Fibroblast of skin of right biceps (primary cell): ENCODE data around the gene MINDY2.

Experiments used
- DNase-seq: peaks from one replicate; pipeline ENCODE4 v3.0.0-alpha.2; 2013

MINDY2 gene, protein sequence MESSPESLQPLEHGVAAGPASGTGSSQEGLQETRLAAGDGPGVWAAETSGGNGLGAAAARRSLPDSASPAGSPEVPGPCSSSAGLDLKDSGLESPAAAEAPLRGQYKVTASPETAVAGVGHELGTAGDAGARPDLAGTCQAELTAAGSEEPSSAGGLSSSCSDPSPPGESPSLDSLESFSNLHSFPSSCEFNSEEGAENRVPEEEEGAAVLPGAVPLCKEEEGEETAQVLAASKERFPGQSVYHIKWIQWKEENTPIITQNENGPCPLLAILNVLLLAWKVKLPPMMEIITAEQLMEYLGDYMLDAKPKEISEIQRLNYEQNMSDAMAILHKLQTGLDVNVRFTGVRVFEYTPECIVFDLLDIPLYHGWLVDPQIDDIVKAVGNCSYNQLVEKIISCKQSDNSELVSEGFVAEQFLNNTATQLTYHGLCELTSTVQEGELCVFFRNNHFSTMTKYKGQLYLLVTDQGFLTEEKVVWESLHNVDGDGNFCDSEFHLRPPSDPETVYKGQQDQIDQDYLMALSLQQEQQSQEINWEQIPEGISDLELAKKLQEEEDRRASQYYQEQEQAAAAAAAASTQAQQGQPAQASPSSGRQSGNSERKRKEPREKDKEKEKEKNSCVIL

DNA sequence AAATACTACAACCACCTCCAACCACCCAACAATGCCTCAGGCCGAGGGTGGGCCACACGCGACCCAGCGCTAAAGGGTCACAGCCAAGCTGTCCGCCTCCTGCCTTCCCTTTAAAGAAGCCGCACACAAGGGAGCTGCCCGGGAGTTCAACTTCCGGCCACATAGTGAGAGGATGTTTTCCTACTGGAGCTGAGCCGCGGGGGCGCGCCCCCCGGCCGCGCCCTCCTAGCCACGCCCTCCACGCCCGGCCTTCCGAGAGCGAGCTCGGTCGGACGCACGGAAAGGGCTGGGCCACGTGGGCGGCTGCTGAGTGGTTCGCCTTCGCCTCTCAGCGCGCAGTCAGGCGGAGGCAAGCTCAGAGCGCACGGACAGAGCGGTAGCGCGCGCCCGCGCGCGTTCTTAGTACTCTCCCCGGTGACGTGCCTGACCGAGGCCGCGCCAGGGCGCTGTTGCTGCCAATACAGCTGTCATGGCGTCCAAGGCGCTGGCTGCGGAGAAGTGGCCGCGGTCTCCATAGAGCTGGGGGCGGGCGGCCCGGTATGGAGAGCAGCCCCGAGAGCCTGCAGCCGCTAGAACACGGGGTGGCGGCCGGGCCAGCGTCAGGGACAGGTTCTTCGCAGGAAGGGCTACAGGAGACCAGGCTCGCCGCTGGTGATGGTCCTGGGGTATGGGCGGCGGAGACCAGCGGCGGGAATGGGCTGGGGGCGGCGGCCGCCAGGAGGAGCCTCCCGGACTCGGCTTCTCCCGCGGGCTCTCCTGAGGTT is at the start of gene MINDY2:
Gene MINDY2, plus strand, starts transcription at position 446 of the 764 bp plus-strand sequence. Its CDS starts 94 bp downstream, at position 540.
- peak; percentile 99 for DNase-seq

DNA sequence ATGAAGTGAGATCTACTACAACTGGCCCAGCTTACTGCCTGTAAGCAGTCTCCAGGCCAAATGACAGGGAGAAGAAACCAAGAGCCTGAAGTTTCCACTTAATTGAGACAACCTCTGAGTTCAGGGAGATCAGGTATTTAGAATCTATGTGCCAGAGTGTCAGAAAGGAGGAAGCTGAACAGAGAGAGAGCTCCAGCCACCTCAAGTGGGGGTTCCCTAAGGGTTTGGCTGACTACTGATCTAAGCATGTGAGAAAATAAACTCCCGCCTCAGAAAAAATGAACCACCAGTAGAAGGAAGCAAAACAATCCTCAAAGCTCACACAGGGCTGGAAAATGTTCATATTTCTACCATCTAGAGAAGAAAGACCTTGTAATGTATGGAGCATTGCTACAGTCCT is 46.6 kb upstream of the MINDY2 start:
- peak; percentile 72 for DNase-seq

DNA sequence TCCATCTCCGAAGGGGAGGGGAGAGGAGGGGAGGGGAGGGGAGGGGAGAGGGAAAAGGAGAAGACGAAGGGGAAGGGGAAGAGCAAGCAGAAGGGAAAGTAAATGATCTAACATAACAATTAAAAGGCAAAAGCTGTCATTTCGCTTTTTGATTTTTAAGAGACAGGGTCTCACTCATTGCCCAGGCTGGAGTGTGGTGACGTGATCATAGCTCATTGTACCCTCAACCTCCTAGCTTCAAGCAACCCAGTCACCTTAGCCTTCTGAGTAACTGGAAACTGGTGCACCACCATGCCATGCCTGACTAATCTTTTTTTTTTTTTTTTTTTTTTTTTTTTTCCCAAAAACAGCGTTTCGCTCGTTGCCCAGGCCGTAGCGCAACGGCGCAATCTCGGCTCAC is 44.2 kb upstream of the MINDY2 start:
- DNase-seq: no peak

- peak; percentile 62 for DNase-seq
These were observed 39.2 kb upstream of the MINDY2 start for GRCh38 chr15:58731756-58732535.

DNA sequence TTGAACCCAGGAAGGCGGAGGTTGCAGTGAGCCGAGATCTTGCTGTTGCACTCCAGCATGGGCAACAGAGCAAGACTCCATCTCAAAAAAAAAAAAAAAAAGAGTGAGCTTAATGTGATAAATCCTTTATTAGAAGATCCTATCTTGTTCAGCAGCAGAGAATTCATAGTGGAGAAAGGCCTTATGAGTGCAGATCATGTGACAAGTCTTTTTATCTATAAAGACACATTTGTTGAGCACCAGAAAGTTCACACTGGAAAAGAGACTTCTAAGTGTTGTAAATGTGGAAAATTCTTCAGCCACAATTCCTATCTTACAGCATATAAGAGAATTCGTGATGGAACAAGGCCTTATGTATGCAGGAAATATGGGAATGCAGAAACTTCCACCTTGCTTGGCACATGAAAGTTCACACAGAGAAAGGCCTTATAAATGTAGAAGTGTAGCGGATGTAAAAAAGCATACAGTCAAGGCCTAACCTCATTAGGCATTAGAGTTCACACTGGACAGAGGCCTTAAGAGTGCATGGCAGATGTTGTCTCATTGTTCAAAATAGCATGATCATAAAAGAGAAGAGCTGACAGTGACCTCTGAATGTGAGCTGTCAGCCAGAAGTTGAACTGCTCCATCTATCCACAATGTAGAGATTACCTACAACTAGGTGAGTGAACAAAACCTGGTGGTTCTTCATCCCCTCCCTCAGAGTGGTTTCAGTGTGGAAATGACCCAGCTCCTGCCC is 38.3 kb upstream of the MINDY2 start:
- DNase-seq: no peak

DNA sequence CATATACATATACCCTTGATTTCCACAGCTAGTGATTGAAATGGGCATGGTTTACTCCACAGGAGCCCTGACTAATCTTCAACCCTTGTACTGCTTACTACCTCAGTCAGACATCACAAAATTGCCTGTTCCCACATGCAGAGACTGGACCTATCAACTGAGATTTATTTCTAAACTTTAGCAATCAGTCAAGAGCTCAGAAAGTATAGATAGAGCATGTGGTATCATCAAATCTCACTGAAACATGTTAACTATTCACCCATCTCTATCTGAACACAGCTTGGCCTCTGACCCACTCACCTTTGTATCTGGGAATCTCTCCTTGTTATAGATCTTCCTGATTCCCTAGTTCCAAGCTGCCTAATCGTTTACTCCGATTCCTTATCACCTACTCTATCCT is 36.2 kb upstream of the MINDY2 start:
- no peak for DNase-seq

- DNase-seq: no peak
These were observed 35.0 kb upstream of the MINDY2 start for GRCh38 chr15:58736018-58736643.

- no peak for DNase-seq
These were observed 33.8 kb upstream of the MINDY2 start for GRCh38 chr15:58737298-58737697.

- DNase-seq: peak; percentile 34
These were observed 32.9 kb upstream of the MINDY2 start for GRCh38 chr15:58738046-58738707.

GRCh38 chr15:58740436-58740835 is 30.7 kb upstream of the MINDY2 start:
- DNase-seq: no peak

DNA sequence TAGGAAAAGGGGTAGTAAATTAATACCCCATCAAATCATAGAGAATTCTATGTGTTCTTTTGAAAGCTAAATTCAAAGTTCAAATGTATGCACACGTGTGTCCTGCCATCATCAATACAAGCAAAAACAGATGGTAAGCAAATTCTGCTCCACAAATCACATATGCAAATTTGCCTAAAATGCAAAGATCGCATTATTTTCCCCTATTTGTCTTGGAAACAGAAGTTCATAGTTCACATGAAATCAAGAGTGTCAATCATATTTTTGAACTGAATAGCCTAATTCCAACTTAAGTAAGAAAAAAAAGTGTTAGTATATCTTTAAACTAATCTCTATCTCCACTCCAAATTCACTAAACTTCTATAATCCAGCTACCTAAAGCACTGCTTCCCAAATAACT is 30.1 kb upstream of the MINDY2 start:
- DNase-seq: no peak

DNA sequence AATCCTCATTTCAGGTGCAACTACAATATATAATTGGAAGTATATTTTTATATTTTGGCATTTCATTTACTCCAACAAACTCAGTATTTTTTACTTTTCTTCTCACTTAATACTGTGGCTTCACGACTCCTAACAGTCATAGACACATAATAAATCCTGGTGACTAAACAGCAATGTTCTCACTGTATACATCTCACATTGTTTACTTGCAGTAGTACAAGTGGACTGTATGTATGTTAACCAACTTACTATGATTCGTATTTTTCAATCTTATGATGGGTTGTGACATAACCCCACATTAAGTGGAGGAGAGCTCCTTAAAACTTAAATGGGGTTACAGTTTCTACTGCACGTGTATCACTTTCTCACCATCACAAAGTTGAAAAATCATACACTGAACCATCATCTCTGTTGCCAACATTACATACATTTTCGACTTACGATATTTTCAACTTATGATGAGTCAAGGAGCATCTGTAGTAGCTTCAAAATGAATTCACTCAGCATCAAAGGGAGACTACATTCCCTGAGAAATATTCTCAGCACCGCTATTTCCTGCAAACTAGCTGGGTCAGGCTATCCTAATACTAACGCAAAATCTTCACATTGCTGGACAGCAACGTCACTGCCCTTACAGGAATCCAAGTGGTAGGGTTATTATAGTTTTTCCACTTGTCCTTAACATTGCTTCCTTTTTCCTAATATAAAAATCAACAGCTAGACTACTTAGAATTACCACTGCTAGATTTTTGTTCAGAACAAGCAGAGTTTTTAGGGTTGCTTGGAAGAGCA is 28.9 kb upstream of the MINDY2 start:
- peak; percentile 86 for DNase-seq

DNA sequence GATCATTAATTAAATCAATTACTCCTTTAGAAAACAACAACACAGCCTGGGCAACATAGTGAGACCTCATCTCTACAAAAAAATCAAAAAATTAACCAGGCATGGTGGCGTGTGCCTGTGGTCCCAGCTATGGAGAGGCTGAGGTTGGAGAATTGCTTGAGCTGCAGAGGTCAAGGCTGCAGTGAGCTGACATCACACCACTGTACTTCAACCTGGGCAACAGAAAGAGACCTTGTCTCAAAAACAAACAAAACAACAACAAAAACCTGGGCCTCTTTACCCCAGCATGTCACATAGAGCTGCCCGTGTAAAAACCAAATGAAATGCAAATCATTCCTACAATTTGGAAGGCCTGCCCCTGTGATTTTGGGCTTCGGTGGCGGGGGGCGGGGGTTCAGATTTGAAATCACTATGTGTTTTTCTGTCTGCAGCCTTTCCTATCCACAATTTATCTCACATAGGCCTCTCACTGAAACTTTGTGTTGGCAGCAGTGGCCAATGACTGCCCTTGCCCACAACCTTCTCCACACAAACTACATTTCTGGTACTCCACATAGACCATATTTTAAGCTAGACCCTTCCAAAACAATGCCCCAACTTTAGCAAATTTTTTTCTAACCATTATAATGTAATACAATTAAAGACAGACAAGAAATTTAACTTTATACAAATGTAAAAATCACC is 28.1 kb upstream of the MINDY2 start:
- no peak for DNase-seq

DNA sequence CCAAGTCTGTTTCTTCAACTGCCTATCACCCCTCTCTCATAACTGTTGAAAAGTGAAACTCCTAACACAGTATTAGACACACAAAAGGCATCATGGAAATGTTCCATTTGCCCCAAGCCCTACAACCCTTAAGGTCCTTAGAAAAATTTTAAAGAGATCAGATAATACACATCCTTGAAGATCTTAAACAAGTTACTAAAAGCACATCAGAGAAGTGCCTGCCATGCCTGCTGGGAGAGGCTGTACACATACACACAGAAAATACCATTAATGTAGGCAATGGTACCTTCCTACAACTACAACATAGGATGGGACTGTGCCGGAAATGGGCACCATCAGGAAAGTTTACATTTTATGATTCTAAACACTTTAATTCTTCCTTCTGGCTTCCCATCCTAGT is 24.9 kb upstream of the MINDY2 start:
- no peak for DNase-seq

DNA sequence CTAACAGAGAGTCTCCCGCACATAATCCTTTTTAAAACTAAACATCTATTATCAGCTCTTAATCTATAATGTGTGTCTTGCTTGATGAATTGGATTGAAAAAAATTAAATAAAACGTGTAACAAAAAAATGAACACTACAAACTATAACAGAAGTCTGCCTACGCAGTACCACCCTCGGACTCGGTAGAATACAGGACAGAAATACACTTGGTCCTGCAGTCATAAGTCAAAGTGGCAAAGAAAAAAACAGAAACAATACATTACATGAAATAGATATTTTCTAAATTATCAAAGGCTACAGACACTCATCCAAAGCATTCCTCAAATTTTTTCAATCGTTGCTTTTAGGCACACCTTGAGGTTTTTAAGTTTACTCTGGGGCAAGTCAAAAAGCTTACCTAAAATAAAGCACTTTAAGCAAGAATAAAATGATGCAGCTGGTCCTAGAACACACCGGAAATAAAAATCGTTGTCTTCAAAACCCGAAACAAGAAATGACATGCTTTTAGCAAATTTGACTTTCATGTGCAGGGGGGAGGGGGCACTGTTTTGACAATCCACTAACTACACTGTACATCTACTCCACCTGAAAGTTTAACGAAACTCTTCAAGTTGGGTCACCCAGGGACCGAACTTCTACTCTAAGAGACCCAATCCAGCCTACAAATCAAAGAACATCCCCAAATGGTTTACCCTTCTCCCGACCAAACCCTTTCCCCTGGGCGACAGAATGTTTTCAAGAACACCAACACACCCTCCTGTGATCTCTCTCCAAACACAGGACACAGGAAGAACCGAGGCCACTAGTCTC is 22.9 kb upstream of the MINDY2 start:
- DNase-seq: no peak

DNA sequence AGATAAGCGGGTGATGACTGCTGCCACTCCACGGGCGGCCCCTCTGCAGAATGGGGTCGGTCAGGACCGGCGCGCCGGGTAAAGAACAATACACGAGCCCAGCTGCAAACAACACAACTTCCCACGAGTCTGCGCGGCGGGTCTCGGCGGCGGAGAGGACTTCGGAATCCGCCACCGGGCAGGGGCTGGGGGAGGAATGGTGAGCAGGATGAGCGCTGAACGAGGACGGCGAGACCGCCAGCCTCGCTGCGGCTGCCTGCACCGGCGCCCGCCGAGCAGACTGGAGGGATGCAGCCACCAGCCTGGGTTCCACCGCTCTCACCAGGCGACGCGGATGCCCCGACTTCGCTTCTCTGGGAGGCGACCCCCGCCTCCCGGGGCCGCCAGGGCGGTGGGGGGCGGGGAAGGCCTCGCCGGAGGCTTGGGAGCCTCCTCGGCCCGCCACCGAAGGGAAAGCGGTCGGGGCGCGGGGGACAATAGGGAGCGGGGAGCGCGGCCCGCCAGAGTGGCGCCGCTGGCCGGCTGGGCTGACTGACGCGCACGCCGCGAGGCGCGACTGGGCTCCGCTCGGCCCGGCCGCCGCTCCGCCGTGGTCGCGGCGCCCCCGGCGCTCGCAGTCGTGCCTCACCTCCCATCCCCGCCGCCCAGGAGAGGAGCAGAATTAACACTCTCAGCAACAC is 22.1 kb upstream of the MINDY2 start:
- peak; percentile 41 for DNase-seq

DNA sequence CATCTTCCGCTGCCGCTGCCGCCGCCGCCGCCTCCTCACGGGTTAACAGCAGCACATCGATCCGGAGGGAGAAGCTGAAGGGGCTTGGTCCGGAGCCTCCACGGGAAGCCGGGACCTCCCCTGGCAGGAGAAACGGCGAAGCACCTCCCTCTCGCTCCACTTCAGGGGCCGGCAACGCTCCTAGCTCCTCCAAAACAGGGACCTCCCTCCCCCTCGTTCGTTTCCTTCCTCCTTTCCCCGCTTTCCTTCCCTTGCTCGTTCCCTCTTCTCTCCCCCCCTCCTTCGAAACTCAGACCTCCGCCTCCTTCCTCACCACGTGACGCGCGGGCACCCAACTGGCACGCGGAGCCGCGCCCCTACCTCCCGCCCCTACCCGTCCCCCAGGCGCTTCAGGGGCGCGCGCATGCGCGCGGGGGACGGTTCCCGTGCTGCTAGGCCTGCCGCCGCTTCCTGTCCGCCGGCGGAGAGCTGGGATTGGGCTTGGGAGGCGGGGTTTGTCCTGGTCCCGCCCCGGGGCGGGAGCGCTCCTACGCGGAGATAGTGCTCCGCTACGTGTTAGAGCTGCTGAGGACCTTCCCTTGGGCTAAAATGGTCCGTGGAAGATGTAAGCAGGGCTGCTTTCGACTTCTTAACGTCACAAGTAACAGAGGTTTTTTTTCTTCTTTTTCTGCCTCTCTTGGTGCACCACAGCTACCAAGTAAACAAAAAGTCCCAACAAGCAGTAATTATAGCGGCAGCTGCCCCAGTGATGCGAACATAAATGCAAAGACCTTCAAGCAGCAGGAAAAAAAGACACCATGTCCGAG is 21.4 kb upstream of the MINDY2 start, which contains the start of gene ADAM10:
Gene ADAM10, minus strand, starts transcription at position 176 of the 806 bp plus-strand sequence. Its CDS starts 173 bp downstream, at position 3.
- peak; percentile 99 for DNase-seq
